Lower leg skin (tissue), 4 donors: Measurements from ENCODE around the gene PBX1. TPM values are rescaled to one million over a fixed set of nuclear protein-coding genes. Genes with fewer than 3 reads are reported as not detected.

Source experiments
- DNase-seq, 2 donors: peaks; one replicate each; pipeline ENCODE4 v3.0.0-alpha.2; 2019; ENCODE audit warnings: low spot score in 2 of 2
- H3K4me3 ChIP-seq: fragments of 200-600 bp; sonication (generic); 2 replicates; pipeline ENCODE4 v1.5.1; 2017; ENCODE audit warnings: mild to moderate bottlenecking, low read depth; ENCODE audit not compliant: poor library complexity, severe bottlenecking
- POLR2A ChIP-seq, 2 donors: fragments of 450-650 bp; IDR thresholded peaks; one replicate each; pipeline ENCODE4 v1.6.1; 2016 to 2017; ENCODE audit warnings: antibody characterized with exemption in 2 of 2, mild to moderate bottlenecking in 1 of 2, moderate library complexity in 1 of 2
- WGBS, 2 donors: methylation state at CpG; one replicate each; pipeline ENCODE4 v1.1.5; 2018; 5-methylcytosine and 5-hydroxymethylcytosine counted together
- intact Hi-C: fragments of 100-400 bp; cut with DNase I; formaldehyde crosslinking; loops from one replicate; pipeline ENCODE4 v1.15.0; 2023; ENCODE audit warnings: low total_unique reads
- total RNA-seq, 4 donors: library from RNA; depleted of rRNA; stranded (reverse); fragments of >200 nt; gene quantifications; one replicate each; pipeline ENCODE4 v1.1.0, GENCODE V29; 2016
- TF ChIP-seq, protein P1 (sequence below), 3 donors: fragments of 450-650 bp; IDR thresholded peaks; one replicate each; pipeline ENCODE4 v1.5.1; 2016; ENCODE audit warnings: antibody characterized with exemption in 3 of 3, mild to moderate bottlenecking in 3 of 3, moderate library complexity in 2 of 3

The PBX1 gene
- total RNA-seq, 4 donors from 2014 or later, result 10.0 to 24.1 (median 15.4) TPM

DNA sequence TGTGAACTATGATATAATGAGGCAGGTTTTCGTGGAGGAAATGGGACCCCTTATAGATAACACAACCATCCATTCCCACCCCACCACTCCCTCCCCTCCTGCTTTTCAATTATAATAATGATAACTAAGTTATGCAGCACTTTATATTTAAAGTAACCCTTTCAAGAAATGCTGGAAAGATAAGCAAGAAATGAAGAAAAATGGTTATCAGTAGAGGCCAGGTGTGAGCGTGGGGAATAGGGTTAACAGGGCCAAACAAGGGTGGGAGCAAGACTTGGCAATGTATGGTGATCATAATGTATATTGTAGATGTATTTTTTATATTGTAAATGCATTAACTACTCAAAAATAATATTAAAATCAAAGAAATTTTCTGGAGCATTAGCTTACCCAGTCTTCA, 133.4 kb downstream of the PBX1 start:
- 92 to 95% methylated on average over 2 of the region's 2 CpGs for WGBS, 2 donors
- intact Hi-C loops, result no loop called here
- TF ChIP-seq, protein P1, sequence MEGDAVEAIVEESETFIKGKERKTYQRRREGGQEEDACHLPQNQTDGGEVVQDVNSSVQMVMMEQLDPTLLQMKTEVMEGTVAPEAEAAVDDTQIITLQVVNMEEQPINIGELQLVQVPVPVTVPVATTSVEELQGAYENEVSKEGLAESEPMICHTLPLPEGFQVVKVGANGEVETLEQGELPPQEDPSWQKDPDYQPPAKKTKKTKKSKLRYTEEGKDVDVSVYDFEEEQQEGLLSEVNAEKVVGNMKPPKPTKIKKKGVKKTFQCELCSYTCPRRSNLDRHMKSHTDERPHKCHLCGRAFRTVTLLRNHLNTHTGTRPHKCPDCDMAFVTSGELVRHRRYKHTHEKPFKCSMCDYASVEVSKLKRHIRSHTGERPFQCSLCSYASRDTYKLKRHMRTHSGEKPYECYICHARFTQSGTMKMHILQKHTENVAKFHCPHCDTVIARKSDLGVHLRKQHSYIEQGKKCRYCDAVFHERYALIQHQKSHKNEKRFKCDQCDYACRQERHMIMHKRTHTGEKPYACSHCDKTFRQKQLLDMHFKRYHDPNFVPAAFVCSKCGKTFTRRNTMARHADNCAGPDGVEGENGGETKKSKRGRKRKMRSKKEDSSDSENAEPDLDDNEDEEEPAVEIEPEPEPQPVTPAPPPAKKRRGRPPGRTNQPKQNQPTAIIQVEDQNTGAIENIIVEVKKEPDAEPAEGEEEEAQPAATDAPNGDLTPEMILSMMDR (IDR thresholded peaks at IDR 0.05), result no peak
- TF ChIP-seq POLR2A (IDR thresholded peaks at IDR 0.05), result no peak
- no peak overlapping the region for H3K4me3 ChIP-seq
- no peak for DNase-seq

DNA sequence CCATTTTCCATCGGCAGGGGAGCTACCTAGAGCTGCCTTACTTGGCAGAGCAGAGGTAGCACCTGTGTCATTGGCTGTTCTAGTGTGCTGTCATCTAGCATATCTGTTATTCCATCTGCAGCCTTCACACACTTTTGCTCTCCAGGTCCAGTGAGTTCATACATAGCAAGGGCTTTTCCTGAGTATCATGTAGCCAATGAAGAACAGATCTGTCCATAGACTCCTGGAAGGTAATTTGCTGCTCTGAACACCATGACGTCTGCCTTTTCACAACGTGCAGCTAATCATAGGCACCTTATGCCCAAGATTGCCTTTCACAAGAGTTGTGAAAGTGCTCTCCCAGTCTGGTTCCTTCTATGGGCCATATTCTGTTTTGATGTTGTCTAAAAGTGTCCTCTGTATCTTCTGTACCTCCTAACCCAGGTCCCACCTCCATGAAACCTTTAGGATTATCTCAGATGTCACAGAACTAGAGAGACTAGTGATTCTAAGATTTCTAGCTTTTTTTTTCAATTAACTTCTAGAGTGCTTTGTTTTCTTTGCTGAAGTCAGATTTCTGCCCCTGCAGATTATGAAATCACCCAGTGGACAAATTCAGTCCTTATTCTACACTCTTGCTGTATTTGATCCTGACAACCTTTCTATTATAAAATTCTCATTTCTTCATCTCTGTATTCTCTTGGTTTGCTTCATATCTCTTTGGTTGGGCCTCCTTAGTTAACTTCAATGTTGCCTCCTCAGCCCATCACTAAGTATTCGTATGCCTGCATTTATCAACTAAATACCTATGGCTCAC, 134.8 kb downstream of the PBX1 start:
- TF ChIP-seq, protein P1 (IDR thresholded peaks at IDR 0.05), result no peak
- TF ChIP-seq POLR2A (IDR thresholded peaks at IDR 0.05), result no peak
- no peak overlapping the region for H3K4me3 ChIP-seq
- intact Hi-C loops, result no loop called here
- 79 to 87% methylated on average over 4 of the region's 4 CpGs for WGBS, 2 donors
- no peak for DNase-seq

DNA sequence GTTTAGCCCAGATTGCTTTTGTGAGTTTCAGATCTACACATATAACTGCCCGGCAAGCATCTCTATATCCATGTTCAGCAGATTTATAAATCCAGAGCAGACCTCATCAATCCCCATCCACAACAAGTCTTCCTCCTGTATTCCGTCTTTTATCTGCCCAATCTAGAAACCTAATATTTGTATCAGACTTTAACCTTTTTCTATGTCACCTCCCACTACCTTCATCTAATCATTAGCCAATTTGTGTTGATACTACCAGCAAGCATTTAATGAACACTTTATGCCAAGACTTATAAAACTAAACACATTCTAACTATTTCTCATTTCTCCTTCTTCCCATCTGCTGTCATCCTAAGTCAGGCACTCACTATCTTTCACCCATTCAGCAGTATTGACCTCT, 135.5 kb downstream of the PBX1 start:
- intact Hi-C loops, result no loop called here
- no peak for TF ChIP-seq POLR2A (IDR thresholded peaks at IDR 0.05)
- 93 to 94% methylated on average over 2 of the region's 2 CpGs for whole genome bisulfite sequencing, 2 donors
- no peak for DNase-seq
- no peak overlapping the region for H3K4me3 ChIP-seq

DNA sequence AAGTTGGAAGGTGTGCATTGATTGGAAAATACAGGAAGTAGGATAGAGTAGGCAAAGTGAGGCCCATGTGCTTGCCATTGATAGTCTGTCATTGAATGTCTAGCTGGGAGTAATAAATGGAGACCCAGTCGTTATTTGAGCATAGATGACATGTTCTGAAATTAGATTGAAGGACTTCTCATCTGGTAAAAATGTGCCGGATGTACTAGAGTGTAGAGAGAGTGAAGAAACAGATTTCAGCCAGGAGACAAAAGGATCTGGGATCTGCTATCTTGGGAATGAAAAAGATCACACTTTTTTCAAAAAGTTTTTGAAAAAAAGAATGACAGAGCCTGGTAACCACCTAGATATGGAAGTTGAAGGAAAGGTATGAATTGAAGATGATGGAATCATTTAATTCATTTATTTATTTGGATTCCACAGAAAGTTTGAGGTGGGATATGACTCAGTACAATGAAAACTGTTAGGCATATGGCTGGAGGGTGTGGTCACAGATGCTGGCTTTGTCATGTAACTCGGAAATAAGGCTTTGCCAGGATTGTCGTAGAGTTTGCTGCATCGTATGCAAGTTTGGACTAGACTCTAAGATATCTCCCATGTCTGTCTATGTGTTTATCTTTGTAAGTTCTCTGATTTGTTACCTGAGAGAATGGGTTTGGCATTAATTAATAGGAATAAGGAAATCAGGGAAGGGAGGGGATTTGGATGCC, 137.1 kb downstream of the PBX1 start:
- TF ChIP-seq, protein P1 (IDR thresholded peaks at IDR 0.05), result no peak
- no peak for TF ChIP-seq POLR2A (IDR thresholded peaks at IDR 0.05)
- no peak for DNase-seq
- H3K4me3 ChIP-seq, result no peak overlapping the region
- intact Hi-C loops, result no loop called here
- WGBS, 2 donors, result 39 to 47% methylated on average over 5 of the region's 5 CpGs

DNA sequence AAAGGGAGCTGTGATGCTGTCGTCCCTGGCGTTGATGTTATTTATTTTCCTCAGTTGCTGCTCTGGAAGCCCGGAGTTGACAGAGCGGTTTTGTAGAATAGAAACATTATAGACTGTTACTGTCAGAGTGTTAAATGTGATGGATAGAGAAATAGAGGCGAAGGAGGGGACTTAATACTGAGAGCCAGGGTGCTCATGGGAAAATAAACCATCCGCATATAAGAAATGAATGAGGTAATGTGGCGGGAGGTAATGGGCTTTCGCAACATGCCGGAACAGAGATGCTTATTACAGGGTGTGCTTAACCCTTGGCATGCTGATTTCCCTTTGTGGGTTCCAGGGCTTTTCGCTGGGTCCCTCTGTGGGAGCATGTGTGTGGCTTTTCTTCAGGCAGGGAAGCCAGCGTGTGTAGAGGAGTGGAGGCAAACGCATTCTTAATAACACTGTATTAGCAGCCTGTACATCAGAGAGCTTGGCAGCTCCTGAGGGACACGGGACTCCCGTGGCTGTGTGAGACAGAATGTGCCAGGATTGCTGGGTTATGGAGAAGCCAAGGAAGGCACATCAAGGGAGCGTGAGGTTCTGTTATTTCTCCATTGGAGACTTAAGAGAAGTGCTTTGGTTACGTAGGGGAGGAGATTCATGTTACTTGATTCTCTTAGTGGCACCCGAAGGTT, 141.0 kb downstream of the PBX1 start:
- DNase-seq, result no peak
- TF ChIP-seq POLR2A (IDR thresholded peaks at IDR 0.05), result no peak
- TF ChIP-seq, protein P1 (IDR thresholded peaks at IDR 0.05), result no peak
- intact Hi-C loops, result no loop called here
- WGBS, 2 donors, result 53 to 69% methylated on average over 17 of the region's 17 CpGs
- no peak overlapping the region for H3K4me3 ChIP-seq

DNA sequence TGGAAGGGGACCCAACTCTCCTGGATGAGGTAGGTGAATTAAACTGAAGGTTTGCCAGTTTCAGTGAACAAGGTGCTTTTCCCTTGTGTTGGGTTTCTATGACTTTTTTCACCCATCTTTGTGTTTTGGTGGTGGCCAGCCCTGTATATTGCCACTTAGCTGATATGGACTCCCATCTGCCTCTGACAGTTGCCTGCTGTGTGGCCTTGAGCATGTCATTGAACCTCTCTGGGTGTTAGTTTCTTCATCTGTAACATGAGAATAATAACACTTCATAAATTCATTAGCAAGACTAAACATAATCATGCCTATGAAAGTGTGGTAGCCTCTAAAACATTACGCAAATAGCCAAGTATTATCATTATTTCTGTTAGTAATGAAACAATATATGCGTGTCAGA, 141.7 kb downstream of the PBX1 start:
- 78 to 80% methylated on average over 2 of the region's 2 CpGs for WGBS, 2 donors
- intact Hi-C loops, result no loop called here
- H3K4me3 ChIP-seq, result no peak overlapping the region
- DNase-seq, result no peak
- TF ChIP-seq POLR2A (IDR thresholded peaks at IDR 0.05), result no peak
- TF ChIP-seq, protein P1 (IDR thresholded peaks at IDR 0.05), result no peak
